ENCODE measurements around the gene IGDCC3. TPM values are rescaled to one million over a fixed set of nuclear protein-coding genes. Genes with fewer than 3 reads are reported as not detected.

The IGDCC3 gene
- total and polyA plus RNA-seq, 12 donors = under 0.01 to 0.57 (median 0.16) TPM; not detected in 4

DNA sequence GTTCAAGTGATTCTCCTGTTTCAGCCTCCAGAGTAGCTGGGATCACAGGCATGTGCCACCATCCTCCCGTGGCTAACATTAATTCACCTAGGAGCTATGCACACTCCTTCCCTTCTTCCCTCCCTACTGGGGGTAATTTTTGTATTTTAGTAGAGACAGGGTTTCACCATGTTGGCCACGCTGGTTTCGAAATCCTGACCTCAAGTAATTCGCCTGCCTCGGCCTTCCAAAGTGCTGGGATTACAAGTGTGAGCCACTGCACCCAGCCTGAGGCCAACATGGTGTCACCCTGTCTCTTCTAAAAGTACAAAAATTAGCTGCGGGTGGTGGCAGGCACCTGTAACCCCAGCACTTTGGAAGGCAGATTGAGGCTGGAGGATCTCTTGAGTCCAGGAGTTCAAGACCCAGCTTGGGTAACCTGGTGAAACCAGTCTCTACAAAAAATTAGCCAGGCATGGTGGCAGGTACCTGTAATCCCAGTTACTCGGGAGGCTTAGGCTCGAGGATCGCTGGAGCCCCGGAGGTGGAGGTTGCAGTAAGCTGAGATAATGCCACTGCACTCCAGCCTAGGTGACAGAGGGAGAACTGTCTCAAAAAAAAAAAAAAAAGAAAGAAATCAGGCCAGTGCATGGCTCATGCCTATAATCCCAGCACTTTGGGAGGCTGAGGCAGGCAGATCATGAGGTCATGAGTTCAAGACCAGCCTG lies 67.2 kb downstream of the IGDCC3 start:
- Histone ChIP-seq H3K4me1 (peaks cover 0 to 17% (median 10%) of the 10 kb centered on the region in 9 donors), H3K9me3 (no peaks in the 10 kb centered on the region), H3K27ac (no peak overlapping the region), H3K36me3 (no peaks in the 10 kb centered on the region), H3K27me3 (no peaks in the 10 kb centered on the region), H3K4me3 (no peak overlapping the region)
- DNase-seq = no peak
- 92 to 93% methylated on average over 10 of the region's 10 CpGs for WGBS, 2 donors
- no peak for ATAC-seq
- intact Hi-C loops (cut with DNase I) = no loop called here
- TF ChIP-seq, protein P1, sequence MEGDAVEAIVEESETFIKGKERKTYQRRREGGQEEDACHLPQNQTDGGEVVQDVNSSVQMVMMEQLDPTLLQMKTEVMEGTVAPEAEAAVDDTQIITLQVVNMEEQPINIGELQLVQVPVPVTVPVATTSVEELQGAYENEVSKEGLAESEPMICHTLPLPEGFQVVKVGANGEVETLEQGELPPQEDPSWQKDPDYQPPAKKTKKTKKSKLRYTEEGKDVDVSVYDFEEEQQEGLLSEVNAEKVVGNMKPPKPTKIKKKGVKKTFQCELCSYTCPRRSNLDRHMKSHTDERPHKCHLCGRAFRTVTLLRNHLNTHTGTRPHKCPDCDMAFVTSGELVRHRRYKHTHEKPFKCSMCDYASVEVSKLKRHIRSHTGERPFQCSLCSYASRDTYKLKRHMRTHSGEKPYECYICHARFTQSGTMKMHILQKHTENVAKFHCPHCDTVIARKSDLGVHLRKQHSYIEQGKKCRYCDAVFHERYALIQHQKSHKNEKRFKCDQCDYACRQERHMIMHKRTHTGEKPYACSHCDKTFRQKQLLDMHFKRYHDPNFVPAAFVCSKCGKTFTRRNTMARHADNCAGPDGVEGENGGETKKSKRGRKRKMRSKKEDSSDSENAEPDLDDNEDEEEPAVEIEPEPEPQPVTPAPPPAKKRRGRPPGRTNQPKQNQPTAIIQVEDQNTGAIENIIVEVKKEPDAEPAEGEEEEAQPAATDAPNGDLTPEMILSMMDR (IDR thresholded peaks at IDR 0.05) = no peak

DNA sequence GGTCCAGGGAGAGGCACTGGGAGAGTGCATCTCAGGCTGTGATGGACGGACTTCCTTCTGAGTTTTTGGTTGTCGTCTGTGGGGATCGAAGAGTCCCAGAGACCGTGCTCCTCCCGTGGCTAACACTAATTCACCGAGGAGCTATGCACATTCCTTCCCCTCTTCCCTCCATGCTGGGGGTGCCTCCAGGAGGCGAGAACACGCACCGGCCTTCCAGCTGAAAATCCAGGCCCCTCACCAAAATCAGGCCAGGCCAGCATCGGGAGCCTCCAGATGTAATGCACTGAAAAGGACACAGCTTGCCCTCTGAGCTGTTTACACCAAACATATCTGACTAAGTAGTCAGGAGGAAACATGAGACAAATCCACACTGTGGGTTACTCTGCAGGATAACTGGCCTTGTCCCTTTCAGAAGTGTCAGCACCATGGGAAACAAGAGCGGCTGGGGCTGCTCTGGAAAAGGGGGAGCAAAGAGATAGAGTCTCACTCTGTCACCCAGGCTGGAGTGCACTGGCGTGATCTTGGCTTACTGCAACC lies 67.9 kb downstream of the IGDCC3 start:
- intact Hi-C loops (cut with DNase I) = no loop called here
- DNase-seq (no peak), ATAC-seq (no peak)
- no peaks in the 10 kb centered on the region for H3K9me3 ChIP-seq
- H3K36me3 ChIP-seq = no peaks in the 10 kb centered on the region
- H3K4me1 ChIP-seq = peaks cover 0 to 20% (median 12%) of the 10 kb centered on the region in 9 donors
- WGBS, 2 donors = 88 to 89% methylated on average over 12 of the region's 12 CpGs
- H3K27me3 ChIP-seq = no peaks in the 10 kb centered on the region
- no peak overlapping the region for H3K4me3 ChIP-seq
- TF ChIP-seq, protein P1 (IDR thresholded peaks at IDR 0.05) = no peak
- H3K27ac ChIP-seq = no peak overlapping the region

DNA sequence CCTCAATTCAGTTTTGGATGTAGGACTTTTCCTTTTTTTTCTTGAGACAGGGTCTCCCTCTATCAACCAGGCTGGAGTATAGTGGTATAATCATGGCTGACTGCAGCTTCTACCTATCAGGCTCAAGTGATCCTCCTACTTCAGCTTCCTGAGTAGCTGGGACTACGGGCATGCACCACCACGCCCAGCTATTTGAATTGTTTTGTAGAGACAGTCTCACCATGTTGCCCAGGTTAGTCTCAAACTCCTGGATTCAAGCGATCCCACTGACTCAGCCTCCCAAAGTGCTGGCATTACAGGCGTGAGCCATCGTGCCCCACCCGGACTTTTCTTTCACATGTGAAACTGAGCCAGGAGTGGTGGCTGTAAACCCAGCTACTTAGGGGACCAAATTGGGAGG lies 69.8 kb downstream of the IGDCC3 start:
- no peaks in the 10 kb centered on the region for H3K27me3 ChIP-seq
- TF ChIP-seq, protein P1 (IDR thresholded peaks at IDR 0.05) = no peak
- WGBS, 2 donors = 82 to 84% methylated on average over 6 of the region's 6 CpGs
- H3K4me1 ChIP-seq = peaks cover 0 to 27% (median 18%) of the 10 kb centered on the region in 9 donors
- no peak overlapping the region for H3K27ac ChIP-seq
- H3K36me3 ChIP-seq = no peaks in the 10 kb centered on the region
- no peak for DNase-seq
- intact Hi-C loops (cut with DNase I) = no loop called here
- no peak overlapping the region for H3K4me3 ChIP-seq
- H3K9me3 ChIP-seq = no peaks in the 10 kb centered on the region
- ATAC-seq = no peak

DNA sequence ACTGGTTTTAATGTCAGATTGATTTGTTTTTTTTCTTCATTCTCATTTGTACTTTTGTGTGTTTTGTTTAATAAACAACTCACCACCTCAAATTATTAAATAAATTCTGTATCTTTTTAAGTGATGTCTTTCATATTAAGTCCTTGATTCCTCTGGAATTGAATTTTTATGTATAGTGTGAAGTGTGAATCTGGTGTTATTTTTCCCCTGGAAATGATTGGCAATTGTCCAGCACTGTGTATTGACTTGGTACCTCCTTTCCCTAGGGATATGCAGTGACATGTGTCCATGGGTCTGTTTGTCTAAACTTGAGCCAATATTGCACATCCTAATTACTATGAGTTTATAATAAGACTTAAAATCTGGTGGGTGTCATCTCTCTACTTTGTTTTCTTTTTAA lies 71.3 kb downstream of the IGDCC3 start:
- Histone ChIP-seq H3K4me3 (no peak overlapping the region), H3K36me3 (no peaks in the 10 kb centered on the region), H3K9me3 (no peaks in the 10 kb centered on the region), H3K27ac (no peak overlapping the region), H3K27me3 (no peaks in the 10 kb centered on the region), H3K4me1 (peaks cover 0 to 19% (median 11%) of the 10 kb centered on the region in 9 donors)
- no peak for DNase-seq
- TF ChIP-seq, protein P1 (IDR thresholded peaks at IDR 0.05) = no peak
- intact Hi-C loops (cut with DNase I) = no loop called here
- ATAC-seq = no peak

Data from heart right ventricle (tissue), 16 donors.